NCI-H1436 (cell line): ENCODE data around the gene ADPRS.

Experiments used
- DNase-seq: peaks from one replicate; lab custom pipeline; 2025; lab: John Stamatoyannopoulos, UW

Gene ADPRS, protein sequence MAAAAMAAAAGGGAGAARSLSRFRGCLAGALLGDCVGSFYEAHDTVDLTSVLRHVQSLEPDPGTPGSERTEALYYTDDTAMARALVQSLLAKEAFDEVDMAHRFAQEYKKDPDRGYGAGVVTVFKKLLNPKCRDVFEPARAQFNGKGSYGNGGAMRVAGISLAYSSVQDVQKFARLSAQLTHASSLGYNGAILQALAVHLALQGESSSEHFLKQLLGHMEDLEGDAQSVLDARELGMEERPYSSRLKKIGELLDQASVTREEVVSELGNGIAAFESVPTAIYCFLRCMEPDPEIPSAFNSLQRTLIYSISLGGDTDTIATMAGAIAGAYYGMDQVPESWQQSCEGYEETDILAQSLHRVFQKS

DNA sequence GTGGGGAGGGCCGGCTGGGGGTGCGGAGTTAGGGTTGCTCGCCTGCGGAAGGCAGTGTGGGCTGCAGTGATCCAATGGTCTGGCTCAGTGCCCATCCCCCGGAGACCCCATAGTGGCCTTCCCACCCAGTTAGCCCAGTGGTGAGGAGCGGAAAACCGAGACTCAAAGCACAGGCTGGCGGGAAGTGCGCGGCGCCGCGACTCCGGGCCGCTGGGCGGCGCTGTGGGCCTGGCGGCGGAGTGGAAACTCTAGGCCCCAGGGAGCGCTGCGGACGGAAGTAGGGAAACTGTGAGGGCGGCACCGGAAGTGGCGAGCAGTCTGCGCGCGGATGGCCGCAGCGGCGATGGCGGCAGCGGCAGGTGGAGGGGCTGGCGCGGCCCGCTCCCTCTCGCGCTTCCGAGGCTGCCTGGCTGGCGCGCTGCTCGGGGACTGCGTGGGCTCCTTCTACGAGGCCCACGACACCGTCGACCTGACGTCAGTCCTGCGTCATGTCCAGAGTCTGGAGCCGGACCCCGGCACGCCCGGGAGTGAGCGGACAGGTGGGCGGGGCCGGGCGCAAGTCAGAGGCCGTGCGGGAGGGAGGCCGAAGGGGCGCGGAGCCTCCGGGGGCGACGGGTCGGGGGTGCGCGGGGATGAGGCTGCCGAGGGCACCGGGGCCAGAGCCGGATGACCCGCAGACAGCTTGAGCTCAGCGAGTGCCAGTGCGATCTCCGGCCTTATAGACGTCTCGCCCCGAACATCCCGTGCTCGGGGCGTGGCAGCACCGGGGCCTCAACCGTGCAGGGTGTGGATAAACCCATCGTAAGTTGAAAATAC, at the start of gene ADPRS:
TSS of gene ADPRS (plus strand) at position 316 of the 816 bp plus-strand sequence. CDS start at position 329, 13 bp downstream.
- DNase-seq, result peak; percentile 81

- no peak for DNase-seq
Measured at GRCh38 chr1:36040238-36040637, 48.5 kb upstream of the ADPRS start.

- DNase-seq, result no peak
Measured at GRCh38 chr1:36051821-36052220, 36.9 kb upstream of the ADPRS start.

DNA sequence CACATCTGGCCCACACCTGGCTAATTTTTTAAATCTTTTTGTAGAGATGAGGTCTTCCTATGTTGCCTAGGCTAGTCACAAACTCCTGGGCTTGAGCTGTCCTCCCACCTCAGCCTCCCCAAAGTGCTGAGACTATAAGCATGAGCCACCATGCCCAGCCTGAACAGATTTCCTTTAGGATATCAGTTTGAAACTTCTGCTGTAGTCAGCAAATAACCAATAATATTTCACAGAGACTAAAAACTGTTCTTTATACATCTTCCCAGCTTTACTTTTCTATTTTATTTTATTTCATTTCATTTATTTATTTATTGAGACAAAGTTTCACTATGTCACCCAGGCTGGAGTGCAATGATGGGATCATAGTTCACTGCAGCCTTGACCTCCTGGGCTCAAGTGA, 34.7 kb upstream of the ADPRS start:
- DNase-seq, result no peak

DNA sequence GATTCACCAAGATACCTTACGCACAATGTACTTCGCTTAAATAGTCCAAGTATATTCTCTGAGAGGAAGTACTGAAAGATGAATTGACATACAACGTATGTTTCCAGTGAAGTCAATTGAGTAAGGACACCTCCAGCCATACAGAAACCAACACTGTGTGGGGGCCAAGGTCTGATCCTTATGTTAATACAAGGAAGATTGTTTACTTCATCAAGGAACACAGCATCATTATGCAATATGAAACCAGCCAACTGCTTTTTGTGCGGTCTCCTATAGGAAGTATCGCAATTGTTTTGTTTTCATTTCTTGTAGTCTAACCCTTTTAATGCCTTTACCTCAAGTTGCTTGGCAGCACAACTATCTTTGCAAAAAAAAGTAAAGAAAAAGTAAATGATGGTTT, 33.0 kb upstream of the ADPRS start:
- DNase-seq, result no peak

GRCh38 chr1:36062315-36062714, 26.4 kb upstream of the ADPRS start:
- no peak for DNase-seq

DNA sequence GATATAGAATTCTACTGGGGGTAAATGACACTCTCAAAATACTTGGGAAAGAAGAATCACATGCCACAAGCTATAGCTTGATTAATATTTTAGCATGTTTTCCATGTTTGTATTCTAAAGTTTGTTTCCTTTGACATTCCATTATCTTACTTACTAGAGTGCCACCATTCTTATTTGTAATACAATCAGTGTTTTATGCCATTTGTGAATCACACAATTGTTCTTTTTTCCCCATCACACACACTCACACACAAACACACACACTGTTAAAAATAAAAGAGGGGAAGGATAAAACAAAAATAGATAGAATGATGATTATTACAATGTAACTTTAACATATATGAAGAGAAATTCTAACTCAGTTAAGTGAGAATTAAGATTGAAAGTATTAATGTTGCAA, 20.8 kb upstream of the ADPRS start:
- DNase-seq, result no peak

DNA sequence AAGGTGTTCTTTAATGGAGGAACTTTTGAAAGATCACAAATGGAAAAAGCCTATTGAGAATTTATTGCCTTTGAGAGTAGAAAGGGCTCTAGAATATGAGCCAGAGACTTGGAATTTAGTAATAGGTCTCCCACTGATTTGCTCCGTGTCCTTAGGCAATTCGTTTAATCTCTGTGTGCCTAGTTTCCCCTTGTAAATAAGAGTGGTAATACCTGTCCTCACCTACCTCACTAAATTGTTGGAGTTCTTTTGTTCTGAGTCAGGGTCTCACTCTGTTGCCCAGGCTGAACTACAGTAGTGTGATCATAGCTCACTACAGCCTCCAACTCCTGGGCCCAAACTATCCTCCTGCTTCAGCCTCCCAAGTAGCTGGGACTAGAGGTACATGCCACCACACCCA, 19.8 kb upstream of the ADPRS start:
- no peak for DNase-seq

DNA sequence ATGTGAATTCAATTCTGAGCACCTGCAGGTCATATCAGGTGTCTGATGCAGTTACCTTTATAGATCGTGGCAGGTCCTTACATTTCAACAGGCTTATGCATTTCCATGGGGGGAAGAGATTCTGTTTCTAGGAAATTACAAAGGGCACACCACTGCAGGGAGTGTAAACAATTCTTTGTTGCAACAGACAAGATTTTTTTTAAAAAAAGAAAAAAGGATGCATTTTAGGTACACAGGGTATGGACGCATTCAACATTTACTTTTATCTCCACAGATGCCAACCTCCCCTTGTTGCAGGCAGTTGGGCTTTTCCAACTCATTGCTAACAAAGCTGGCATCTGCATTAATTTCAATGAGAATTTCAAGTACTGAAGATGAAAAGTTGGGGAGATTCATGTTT, 18.3 kb upstream of the ADPRS start:
- peak; percentile 28 for DNase-seq

GRCh38 chr1:36076979-36077573, 11.6 kb upstream of the ADPRS start:
- DNase-seq, result no peak

- DNase-seq, result no peak
Measured at GRCh38 chr1:36080236-36080635, 8.5 kb upstream of the ADPRS start.

- DNase-seq, result no peak
Measured at GRCh38 chr1:36080801-36081200, 7.9 kb upstream of the ADPRS start.

DNA sequence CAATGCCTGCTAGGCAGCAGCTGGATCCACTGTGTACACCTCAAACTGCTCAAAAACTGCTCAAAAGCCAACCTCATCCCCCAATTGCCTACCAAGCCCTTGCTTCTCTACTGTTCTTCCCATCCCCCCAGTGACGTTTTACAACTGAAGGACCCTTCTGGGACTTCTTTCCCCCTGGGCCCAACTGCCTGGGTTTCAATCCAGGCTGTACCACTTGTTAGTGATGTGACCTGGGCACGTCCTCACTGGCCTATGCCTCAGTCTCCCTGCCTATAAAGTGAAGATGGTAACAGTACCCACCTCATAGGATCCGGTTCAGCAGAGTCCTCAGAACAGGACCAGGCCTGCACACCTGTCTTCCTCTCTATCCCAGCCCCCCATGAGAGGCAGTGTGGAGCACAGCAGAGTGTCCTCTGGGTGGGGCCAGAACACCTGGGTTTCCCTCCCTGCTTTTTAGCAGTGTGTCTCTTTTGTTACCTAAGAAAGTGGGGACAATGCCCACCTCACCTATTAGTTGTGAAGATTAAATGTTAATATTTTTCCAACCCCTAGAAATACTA, 6.7 kb upstream of the ADPRS start:
- peak; percentile 72 for DNase-seq

- no peak for DNase-seq
Measured at GRCh38 chr1:36083219-36083618, 5.5 kb upstream of the ADPRS start.

- peak; percentile 89 for DNase-seq
Measured at GRCh38 chr1:36083635-36084496, 4.8 kb upstream of the ADPRS start, which contains the start of gene TEKT2. TEKT2 (plus strand) TSS chr1:36084094; CDS start chr1:36084922, 828 bp downstream.

- no peak for DNase-seq
Measured at GRCh38 chr1:36084497-36085115, 4.1 kb upstream of the ADPRS start.

DNA sequence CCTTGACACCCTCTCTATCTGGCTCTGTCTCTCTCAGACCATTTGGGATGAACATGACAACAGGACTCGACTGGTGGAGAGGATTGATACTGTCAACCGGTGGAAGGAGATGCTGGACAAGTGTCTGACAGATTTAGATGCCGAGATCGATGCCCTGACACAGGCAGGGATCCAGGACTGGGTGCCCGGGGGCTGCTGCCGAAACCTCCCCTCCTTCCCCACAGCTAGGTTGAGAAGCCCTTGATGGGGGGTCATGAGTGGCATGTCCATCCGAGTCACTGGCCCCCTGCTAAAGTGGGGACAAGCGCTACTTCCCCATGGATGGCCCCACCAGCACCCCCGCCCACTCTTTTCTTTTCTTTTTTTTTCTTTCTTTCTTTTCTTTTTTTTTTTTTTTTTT, 3.6 kb upstream of the ADPRS start:
- no peak for DNase-seq

GRCh38 chr1:36085686-36086526, 2.8 kb upstream of the ADPRS start:
- no peak for DNase-seq

DNA sequence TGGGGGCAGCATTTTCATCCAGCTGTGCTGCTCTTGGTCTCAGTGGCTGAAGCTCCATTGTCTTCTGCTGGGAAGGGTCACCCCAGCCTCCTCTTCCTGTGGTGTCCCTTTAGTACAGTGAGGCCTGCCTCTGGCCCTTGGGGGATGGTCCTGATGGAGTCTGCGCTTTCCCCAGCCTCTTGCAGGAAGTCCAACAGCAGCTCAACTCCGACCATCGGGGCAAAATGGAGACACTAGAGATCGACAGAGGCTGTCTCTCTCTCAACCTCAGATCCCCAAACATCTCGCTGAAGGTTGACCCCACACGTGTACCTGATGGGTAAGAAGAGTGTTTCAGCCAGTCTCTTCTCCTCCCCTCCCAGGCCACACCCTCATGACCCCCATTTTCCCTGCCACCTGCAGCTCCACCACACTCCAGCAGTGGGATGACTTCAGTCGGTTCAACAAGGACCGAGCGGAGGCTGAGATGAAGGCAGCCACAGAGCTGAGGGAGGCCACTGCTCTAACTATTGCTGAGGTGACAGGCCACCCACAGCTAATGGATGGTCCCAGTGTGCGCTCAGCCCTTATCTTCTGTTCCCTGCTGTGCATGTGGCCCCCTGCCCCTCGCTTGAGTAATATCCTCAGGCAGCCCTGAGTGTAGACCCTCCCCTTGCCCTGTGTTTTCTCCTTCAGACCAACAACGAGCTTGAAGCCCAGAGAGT, 2.0 kb upstream of the ADPRS start:
- no peak for DNase-seq
